WTC11 (cell line): ENCODE measurements around the gene HCST. TPM values are rescaled to one million over a fixed set of nuclear protein-coding genes. Genes with fewer than 3 reads are reported as not detected.

Experiments
- ATAC-seq: fragments of 200-7000 bp; cut with Tn5 transposase; 2 replicates; pipeline ENCODE4 v1.10.0; 2021; ENCODE audit warnings: mild to moderate bottlenecking, moderate library complexity
- CTCF ChIA-PET: fragments of 300-600 bp; sonication (Branson Sonifier 250); formaldehyde crosslinking; loops from one replicate; lab custom pipeline; 2021; ENCODE audit warnings: antibody characterized with exemption; lab: Charles Lee
- POLR2A ChIA-PET: fragments of 350-600 bp; sonication (Branson Sonifier 250); formaldehyde crosslinking; loops from one replicate; lab custom pipeline; 2021; ENCODE audit warnings: antibody characterized with exemption; lab: Charles Lee
- DNase-seq: peaks from one replicate; pipeline ENCODE4 v3.0.0; 2021; ENCODE audit warnings: low spot score
- H3K27ac Mint-ChIP-seq: 2 replicates; pipeline ENCODE4 v1.8.0; 2021; ENCODE audit warnings: mixed read lengths
- H3K27me3 Mint-ChIP-seq: 2 replicates; pipeline ENCODE4 v1.8.0; 2021; ENCODE audit warnings: low read depth, mild to moderate bottlenecking, moderate library complexity, mixed read lengths
- H3K36me3 Mint-ChIP-seq: 2 replicates; pipeline ENCODE4 v1.8.0; 2021; ENCODE audit warnings: mixed read lengths
- H3K4me1 Mint-ChIP-seq: 2 replicates; pipeline ENCODE4 v1.8.0; 2022; ENCODE audit warnings: mixed read lengths
- H3K4me3 Mint-ChIP-seq: 2 replicates; pipeline ENCODE4 v1.8.0; 2021; ENCODE audit warnings: mild to moderate bottlenecking, moderate library complexity, mixed read lengths
- H3K9me3 Mint-ChIP-seq: 2 replicates; pipeline ENCODE4 v1.8.0; 2021; ENCODE audit warnings: mixed read lengths
- AR ChIP-seq: fragments of 250-450 bp; sonication (Bioruptor Pico); IDR thresholded peaks from 2 replicates; pipeline ENCODE4 v1.9.0; 2021; ENCODE audit warnings: mild to moderate bottlenecking
- ATF1 ChIP-seq: sonication (generic); formaldehyde crosslinking; IDR thresholded peaks from 2 replicates; pipeline ENCODE4 v1.8.1; 2023; ENCODE audit warnings: mild to moderate bottlenecking, moderate library complexity, missing genetic modification reagents
- CBFB ChIP-seq: sonication (generic); formaldehyde crosslinking; IDR thresholded peaks from 2 replicates; pipeline ENCODE4 v1.8.1; 2022; ENCODE audit warnings: mild to moderate bottlenecking, low read depth, missing genetic modification reagents
- EMX1 ChIP-seq: fragments of 250-450 bp; sonication (Bioruptor Pico); IDR thresholded peaks from 2 replicates; pipeline ENCODE4 v1.8.0; 2021; ENCODE audit warnings: mild to moderate bottlenecking
- ERG ChIP-seq: fragments of 250-450 bp; sonication (Bioruptor Pico); IDR thresholded peaks from 2 replicates; pipeline ENCODE4 v1.8.0; 2021; ENCODE audit warnings: mild to moderate bottlenecking
- IRF1 ChIP-seq: sonication (generic); formaldehyde crosslinking; IDR thresholded peaks from 2 replicates; pipeline ENCODE4 v1.8.0; 2023; ENCODE audit warnings: missing genetic modification reagents
- TCF7 ChIP-seq: sonication (generic); formaldehyde crosslinking; IDR thresholded peaks from 2 replicates; pipeline ENCODE4 v1.8.0; 2022; ENCODE audit warnings: mild to moderate bottlenecking, low read depth, missing genetic modification reagents, moderate library complexity
- TP53 ChIP-seq: sonication (generic); formaldehyde crosslinking; IDR thresholded peaks from 2 replicates; pipeline ENCODE4 v1.8.1; 2023; ENCODE audit warnings: mild to moderate bottlenecking, missing genetic modification reagents
- USF1 ChIP-seq: sonication (generic); formaldehyde crosslinking; IDR thresholded peaks from 2 replicates; pipeline ENCODE4 v1.8.0; 2022; ENCODE audit warnings: mild to moderate bottlenecking, missing genetic modification reagents
- ZMAT4 ChIP-seq: fragments of 250-450 bp; sonication (Bioruptor Pico); IDR thresholded peaks from 2 replicates; pipeline ENCODE4 v1.9.0; 2021; ENCODE audit warnings: mild to moderate bottlenecking
- ZNF121 ChIP-seq: sonication (generic); formaldehyde crosslinking; IDR thresholded peaks from 2 replicates; pipeline ENCODE4 v1.8.0; 2023; ENCODE audit warnings: missing genetic modification reagents
- ZNF396 ChIP-seq: fragments of 250-450 bp; sonication (Bioruptor Pico); IDR thresholded peaks from 2 replicates; pipeline ENCODE4 v1.8.0; 2021; ENCODE audit warnings: mild to moderate bottlenecking, moderate library complexity, borderline replicate concordance
- ZNF416 ChIP-seq: fragments of 250-450 bp; sonication (Bioruptor Pico); IDR thresholded peaks from 2 replicates; pipeline ENCODE4 v1.9.0; 2021; ENCODE audit warnings: mild to moderate bottlenecking, inconsistent platforms
- total RNA-seq: library from RNA; stranded (reverse); gene quantifications from 3 replicates; pipeline ENCODE4 v1.2.3, GENCODE V29; 2021
- TF ChIP-seq, protein P1 (sequence below): fragments of 250-450 bp; sonication (Bioruptor Pico); IDR thresholded peaks from 2 replicates; pipeline ENCODE4 v2.1.2; 2022; ENCODE audit warnings: mild to moderate bottlenecking, moderate library complexity

The HCST gene
- total RNA-seq, 1 experiment from 2014 or later: 1.9 TPM

- H3K27ac Mint-ChIP-seq: peak overlapping the region; percentile 15; the same call in 1 of the 2 replicates
- peaks cover 14% of the 10 kb centered on the region for H3K36me3 Mint-ChIP-seq
- POLR2A ChIA-PET: no interaction called here
- H3K4me1 Mint-ChIP-seq: peaks cover 14% of the 10 kb centered on the region
- DNase-seq: no peak
- no peaks in the 10 kb centered on the region for H3K9me3 Mint-ChIP-seq
- TF ChIP-seq AR (no peak), IRF1 (CRISPR knock-in tag) (no peak), TCF7 (CRISPR knock-in tag) (no peak), TP53 (CRISPR knock-in tag) (no peak), EMX1 (no peak), ZNF416 (CRISPR knock-in tag) (no peak), USF1 (CRISPR knock-in tag) (no peak), ZMAT4 (CRISPR knock-in tag) (no peak), ERG (CRISPR knock-in tag) (no peak), CBFB (CRISPR knock-in tag) (no peak), ZNF396 (CRISPR knock-in tag) (no peak)
- TF ChIP-seq, protein P1, sequence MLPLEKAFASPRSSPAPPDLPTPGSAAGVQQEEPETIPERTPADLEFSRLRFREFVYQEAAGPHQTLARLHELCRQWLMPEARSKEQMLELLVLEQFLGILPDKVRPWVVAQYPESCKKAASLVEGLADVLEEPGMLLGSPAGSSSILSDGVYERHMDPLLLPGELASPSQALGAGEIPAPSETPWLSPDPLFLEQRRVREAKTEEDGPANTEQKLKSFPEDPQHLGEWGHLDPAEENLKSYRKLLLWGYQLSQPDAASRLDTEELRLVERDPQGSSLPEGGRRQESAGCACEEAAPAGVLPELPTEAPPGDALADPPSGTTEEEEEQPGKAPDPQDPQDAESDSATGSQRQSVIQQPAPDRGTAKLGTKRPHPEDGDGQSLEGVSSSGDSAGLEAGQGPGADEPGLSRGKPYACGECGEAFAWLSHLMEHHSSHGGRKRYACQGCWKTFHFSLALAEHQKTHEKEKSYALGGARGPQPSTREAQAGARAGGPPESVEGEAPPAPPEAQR: no peak
- TF ChIP-seq, all 79 proteins: peak for 0
- Mint-ChIP-seq H3K4me3 (no peak overlapping the region), H3K27me3 (no peaks in the 10 kb centered on the region)
- no peak for ATAC-seq
- CTCF ChIA-PET: interaction anchor here (0.8 to 1.3 kb wide), 2 partner anchors 52 to 91 kb away, joined by 3 read pairs; no protein-coding TSS in a partner anchor
These were observed 39.9 kb downstream of the HCST start for GRCh38 chr19:35942235-35942634.

GRCh38 chr19:35943321-35944301, 41.3 kb downstream of the HCST start:
- no peak overlapping the region for H3K4me3 Mint-ChIP-seq
- ChIA-PET CTCF (interaction anchor here (0.6 to 0.9 kb wide), 3 partner anchors 74 to 269 kb away, joined by 3 to 5 read pairs (median 4); no protein-coding TSS in a partner anchor), POLR2A (no interaction called here)
- H3K36me3 Mint-ChIP-seq: peaks cover 14% of the 10 kb centered on the region
- TF ChIP-seq ATF1 (CRISPR knock-in tag) (no peak), ZNF121 (CRISPR knock-in tag) (peak; percentile 50; the same call in 1 of the 2 replicates)
- H3K9me3 Mint-ChIP-seq: no peaks in the 10 kb centered on the region
- H3K27me3 Mint-ChIP-seq: no peaks in the 10 kb centered on the region
- no peak for ATAC-seq
- peak overlapping the region; percentile 71; the same call in 1 of the 2 replicates for H3K27ac Mint-ChIP-seq
- no peak for DNase-seq
- peaks cover 5% of the 10 kb centered on the region for H3K4me1 Mint-ChIP-seq
